GM12801 (cell line): ENCODE data around the gene BABAM2.

Source experiments
- CTCF ChIP-seq: IDR thresholded peaks from one replicate; pipeline ENCODE4 v1.5.1; 2011; ENCODE audit warnings: control low read depth; ENCODE audit not compliant: insufficient read length; ENCODE audit errors: extremely low read depth

Gene BABAM2

GRCh38 chr2:28188436-28188835, 297.9 kb downstream of the BABAM2 start:
- no peak for TF ChIP-seq CTCF

- no peak for TF ChIP-seq CTCF
Observed at GRCh38 chr2:28193630-28194403, 303.3 kb downstream of the BABAM2 start.

GRCh38 chr2:28199995-28200679, 309.6 kb downstream of the BABAM2 start:
- TF ChIP-seq CTCF: no peak

GRCh38 chr2:28201671-28202180, 311.2 kb downstream of the BABAM2 start:
- no peak for TF ChIP-seq CTCF

- no peak for TF ChIP-seq CTCF
Observed at GRCh38 chr2:28202719-28203118, 312.2 kb downstream of the BABAM2 start.

- no peak for TF ChIP-seq CTCF
Observed at GRCh38 chr2:28206762-28207161, 316.2 kb downstream of the BABAM2 start.

- no peak for TF ChIP-seq CTCF
Observed at GRCh38 chr2:28209261-28209691, 318.7 kb downstream of the BABAM2 start.
